Spinal cord (tissue), 10 donors: ENCODE measurements around the gene TTC39B. TPM values are rescaled to one million over a fixed set of nuclear protein-coding genes. Genes with fewer than 3 reads are reported as not detected.
A peak's percentile ranks its signal among the peaks of the same experiment; 100 is the strongest.
"Not testable (repeated sequence)": the region's sequence is repeated elsewhere in the genome, so short reads cannot be mapped to it uniquely, and the experiment has no call there.

Source experiments
- DNase-seq, 6 donors: peaks; one replicate each; pipeline versions ENCODE4 v3.0.0 to v3.0.0-alpha.2; 2013 to 2015; ENCODE audit warnings: low spot score in 6 of 6, low read depth in 4 of 6
- H3K27ac ChIP-seq: one replicate; pipeline ENCODE4 v1.5.1; 2013; ENCODE audit warnings: low read depth, low read length, control low read depth
- H3K27me3 ChIP-seq: one replicate; pipeline ENCODE4 v1.6.1; 2013; ENCODE audit warnings: low read length; ENCODE audit not compliant: control insufficient read depth, insufficient read depth
- H3K36me3 ChIP-seq: one replicate; pipeline ENCODE4 v1.6.1; 2013; ENCODE audit warnings: low read length; ENCODE audit not compliant: control insufficient read depth, insufficient read depth
- H3K4me1 ChIP-seq: one replicate; pipeline ENCODE4 v1.6.1; 2013; ENCODE audit warnings: low read length; ENCODE audit not compliant: control insufficient read depth, insufficient read depth
- H3K4me3 ChIP-seq: one replicate; pipeline ENCODE4 v1.5.1; 2013; ENCODE audit warnings: low read depth, low read length, control low read depth
- H3K9me3 ChIP-seq: one replicate; pipeline ENCODE4 v1.6.1; 2013; ENCODE audit warnings: low read length; ENCODE audit not compliant: control insufficient read depth, insufficient read depth
- WGBS: methylation state at CpG from one replicate; pipeline ENCODE4 v1.1.5; 2013; ENCODE audit warnings: missing lambda C conversion rate; ENCODE audit not compliant: insufficient coverage; 5-methylcytosine and 5-hydroxymethylcytosine counted together
- polyA plus RNA-seq, 2 donors: library from polyadenylated mRNA; unstranded; fragments of 120-200 nt; gene quantifications; one replicate each; pipeline ENCODE4 v1.2.1, GENCODE V29; 2013; ENCODE audit not compliant: insufficient read length in 2 of 2
- total RNA-seq, 2 donors: library from RNA; depleted of rRNA in 1 of 2; stranded (reverse); fragments of 120-200 nt in 1 of 2; fragments of >200 nt in 1 of 2; gene quantifications; one replicate each; pipeline versions ENCODE4 v1.2.3 to v1.2.4, GENCODE V29; 2013 to 2014
- donor health status: healthy.

The TTC39B gene
- total and polyA plus RNA-seq, 4 donors, result 5.3 to 25.2 (median 10.1) TPM

DNA sequence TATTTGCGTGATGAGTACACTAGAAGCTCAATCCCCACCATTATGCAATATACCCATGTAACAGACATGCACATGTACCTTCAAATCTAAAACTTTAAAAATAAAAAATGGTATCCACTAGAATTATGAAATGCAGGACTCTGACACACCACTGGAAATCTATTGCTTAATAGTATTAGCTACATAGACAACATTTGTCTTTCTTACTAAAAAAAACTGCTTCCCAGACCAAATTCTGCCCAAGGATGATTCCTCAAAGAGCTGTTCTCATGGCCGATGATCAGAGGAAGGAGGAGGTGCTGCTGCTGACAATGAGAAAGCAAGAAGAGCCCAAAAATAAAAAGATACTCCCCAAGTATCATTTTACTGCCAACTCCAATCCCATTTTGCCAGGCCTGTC is 67.2 kb downstream of the TTC39B start:
- H3K4me3 ChIP-seq, result no peak overlapping the region
- WGBS, result 60% methylated on average over 1 of the region's 2 CpGs
- no peak overlapping the region for H3K27ac ChIP-seq
- H3K36me3 ChIP-seq, result no peaks in the 10 kb centered on the region
- H3K4me1 ChIP-seq, result no peaks in the 10 kb centered on the region
- peak in 1 of 6 donors; percentile 8 for DNase-seq
- H3K9me3 ChIP-seq, result peaks cover 11% of the 10 kb centered on the region
- no peaks in the 10 kb centered on the region for H3K27me3 ChIP-seq

DNA sequence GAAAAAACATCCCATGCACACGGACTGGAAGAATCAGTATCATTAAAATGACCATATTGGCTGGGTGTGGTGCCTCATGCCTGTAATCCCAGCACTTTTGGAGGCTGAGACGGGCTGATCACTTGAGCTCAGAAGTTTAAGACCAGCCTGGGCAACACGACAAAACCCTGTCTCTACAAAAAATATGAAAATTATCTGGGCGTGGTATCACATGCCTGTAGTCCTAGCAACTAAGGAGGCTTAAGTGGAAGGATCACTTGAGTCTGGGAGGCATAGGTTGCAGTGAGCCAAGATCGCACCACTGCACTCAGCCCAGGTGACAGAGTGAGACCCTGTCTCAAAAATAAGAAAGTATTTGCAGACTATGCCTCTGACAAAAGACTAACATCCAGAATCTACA is 68.4 kb downstream of the TTC39B start:
- no peaks in the 10 kb centered on the region for H3K4me1 ChIP-seq
- WGBS, result 100% methylated on average over 2 of the region's 5 CpGs
- no peak overlapping the region for H3K27ac ChIP-seq
- no peaks in the 10 kb centered on the region for H3K36me3 ChIP-seq
- DNase-seq, result no peak
- H3K4me3 ChIP-seq, result no peak overlapping the region
- no peaks in the 10 kb centered on the region for H3K27me3 ChIP-seq
- H3K9me3 ChIP-seq, result peaks cover 11% of the 10 kb centered on the region

DNA sequence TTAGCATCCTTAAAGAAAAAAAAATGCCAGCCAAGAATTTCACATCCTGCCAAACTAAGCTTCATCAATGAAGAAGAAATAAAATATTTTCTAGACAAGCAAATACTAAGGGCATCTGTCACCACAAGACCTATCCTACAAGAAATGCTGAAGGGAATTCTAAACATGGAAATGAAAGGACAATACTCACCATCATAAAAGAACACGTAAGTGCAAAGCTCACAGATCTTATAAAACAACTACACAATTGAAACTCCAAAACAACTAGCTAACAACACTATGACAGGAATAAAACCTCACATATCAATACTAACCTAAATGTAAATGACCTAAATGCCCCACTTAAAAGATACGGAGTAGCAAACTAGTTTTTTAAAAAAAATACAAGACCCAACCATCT is 71.4 kb downstream of the TTC39B start:
- Histone ChIP-seq H3K27me3 (no peaks in the 10 kb centered on the region), H3K36me3 (no peaks in the 10 kb centered on the region), H3K4me1 (no peaks in the 10 kb centered on the region), H3K9me3 (peaks cover 11% of the 10 kb centered on the region), H3K4me3 (no peak overlapping the region), H3K27ac (no peak overlapping the region)
- no peak for DNase-seq
- 88% methylated on average over 1 of the region's 2 CpGs for WGBS

DNA sequence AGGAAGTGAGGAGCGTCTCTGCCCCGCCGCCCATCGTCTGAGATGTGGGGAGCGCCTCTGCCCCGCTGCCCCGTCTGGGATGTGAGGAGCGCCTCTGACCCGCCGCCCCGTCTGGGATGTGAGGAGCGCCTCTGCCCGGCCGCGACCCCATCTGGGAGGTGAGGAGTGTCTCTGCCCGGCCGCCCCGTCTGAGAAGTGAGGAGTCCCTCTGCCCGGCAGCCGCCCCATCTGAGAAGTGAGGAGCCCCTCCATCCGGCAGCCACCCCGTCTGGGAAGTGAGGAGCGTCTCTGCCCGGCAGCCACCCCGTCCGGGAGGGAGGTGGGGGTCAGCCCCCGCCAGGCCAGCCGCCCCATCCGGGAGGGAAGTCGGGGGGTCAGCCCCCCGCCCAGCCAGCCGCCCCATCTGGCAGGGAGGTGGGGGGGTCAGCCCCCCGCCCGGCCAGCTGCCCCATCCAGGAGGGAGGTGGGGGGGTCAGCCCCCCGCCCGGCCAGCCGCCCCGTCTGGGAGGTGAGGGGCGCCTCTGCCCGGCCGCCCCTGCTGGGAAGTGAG is 73.0 kb downstream of the TTC39B start:
- H3K4me1 ChIP-seq, H3K27ac ChIP-seq, H3K4me3 ChIP-seq, H3K36me3 ChIP-seq, H3K27me3 ChIP-seq, DNase-seq: not testable (repeated sequence)
- H3K9me3 ChIP-seq, result peaks cover 11% of the 10 kb centered on the region
- WGBS, result no CpG with 5 or more reads among the region's 41 CpGs

DNA sequence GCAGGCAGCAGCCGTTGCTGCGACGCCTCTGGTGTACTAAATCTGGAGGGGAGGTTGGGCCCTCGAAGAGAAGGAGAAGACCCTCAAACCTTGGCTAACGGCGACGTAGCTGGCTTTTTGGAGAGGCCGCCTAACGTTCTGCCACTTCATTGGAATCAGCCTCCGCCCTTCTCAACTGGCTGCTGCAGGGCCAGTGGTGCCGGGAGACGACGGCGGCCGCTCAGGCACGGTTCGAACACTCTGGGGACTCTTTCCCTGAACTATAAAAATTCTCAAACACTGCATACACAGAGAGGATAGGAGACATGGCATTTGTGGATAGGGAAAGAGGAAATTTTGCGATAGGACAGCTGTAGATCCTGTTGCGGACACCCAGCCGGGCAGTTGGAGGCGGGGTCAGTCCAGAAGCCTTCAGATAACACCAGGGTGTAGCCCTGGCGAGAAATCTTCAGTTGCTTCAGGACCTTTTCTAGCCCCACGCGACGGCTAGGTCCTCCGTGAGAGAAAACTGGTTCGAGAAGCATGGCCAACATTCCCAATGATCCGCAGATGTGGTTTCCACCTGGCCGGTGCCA is 74.2 kb downstream of the TTC39B start:
- H3K4me1 ChIP-seq, H3K9me3 ChIP-seq, H3K4me3 ChIP-seq, H3K27ac ChIP-seq, DNase-seq, H3K36me3 ChIP-seq, H3K27me3 ChIP-seq: not testable (repeated sequence)
- 98% methylated on average over 13 of the region's 29 CpGs for WGBS

DNA sequence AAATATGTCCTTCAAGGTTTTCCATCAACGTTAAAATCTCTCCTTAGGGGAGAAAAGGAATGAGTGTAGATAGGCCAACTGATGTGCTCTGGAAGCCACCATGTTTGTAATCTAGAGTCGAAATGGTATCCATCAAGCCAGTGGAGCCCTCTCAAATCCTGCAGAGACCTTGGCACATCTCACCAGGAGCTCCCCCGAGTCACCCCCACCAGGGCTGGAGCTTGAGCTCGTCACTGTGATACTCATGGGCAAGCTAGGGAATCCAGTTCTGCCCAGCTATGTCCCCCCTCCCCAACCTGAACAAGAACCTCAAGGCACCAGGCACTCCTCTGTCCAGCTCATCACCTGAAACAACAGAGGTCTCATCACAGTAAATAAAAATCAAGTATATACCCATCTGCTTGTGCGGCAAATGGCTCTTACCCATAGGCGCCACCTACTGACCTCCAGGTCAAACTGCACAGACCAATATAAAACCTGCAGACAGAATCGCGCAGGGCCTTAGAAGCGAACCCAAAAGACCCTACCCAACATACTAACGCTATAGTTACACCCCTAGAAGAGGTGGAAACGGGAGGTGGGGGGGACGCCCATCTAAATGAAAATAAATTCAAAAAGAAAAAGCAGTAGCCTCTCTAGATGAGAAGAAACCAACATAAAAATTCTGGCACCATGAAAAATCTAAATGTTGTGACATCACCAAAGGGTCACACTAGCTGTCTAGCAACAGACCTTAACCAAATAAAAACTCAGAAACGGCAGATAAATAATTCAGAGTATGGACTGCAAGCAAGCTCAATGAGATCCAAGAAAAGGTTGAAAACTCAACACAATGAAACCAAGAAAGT is 75.0 kb downstream of the TTC39B start:
- 94% methylated on average over 3 of the region's 13 CpGs for WGBS

DNA sequence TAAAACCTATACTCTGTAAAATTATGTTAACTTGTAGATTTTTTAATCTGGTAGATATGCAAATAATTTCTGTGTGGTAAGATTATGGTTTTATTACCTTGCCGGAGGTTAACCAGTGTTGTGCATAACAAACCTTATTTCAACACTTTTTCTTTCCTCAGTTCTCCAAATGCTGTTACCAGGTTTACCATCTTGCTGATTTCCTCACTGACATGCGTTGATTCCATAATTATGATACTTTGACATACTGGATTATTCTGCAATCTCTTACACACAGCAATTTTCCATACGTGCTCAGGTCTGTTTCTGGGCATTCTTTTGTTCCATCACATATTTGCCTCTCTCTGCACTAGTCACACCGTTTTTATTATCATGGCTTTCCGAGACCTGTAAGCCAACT is 77.6 kb downstream of the TTC39B start:
- H3K27ac ChIP-seq, result no peak overlapping the region

More for the DNA sequence above, 75.0 kb downstream of the TTC39B start:
- Histone ChIP-seq H3K9me3 (peaks cover 6% of the 10 kb centered on the region), H3K27ac (no peak overlapping the region), H3K4me3 (no peak overlapping the region), H3K36me3 (no peaks in the 10 kb centered on the region), H3K27me3 (no peaks in the 10 kb centered on the region), H3K4me1 (no peaks in the 10 kb centered on the region)
- no peak for DNase-seq

DNA sequence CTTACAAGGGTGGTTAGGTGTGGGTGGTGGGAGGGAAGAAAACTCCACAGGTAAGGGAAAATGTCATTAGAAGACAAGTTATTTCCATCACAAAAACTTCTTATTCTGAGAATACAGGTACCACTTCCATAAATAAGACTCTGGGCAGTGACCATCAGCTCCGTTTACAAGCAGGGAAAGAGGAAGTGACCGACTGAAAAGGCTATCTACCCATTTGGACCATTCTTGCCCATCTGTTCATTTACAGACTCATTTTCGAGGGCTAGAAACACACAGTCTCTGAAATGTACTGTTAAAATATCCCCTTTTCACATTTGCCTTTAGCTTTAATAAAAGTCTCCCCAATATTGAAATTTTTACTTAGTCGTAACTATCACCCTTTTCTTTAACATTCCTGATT is 79.5 kb downstream of the TTC39B start:
- Histone ChIP-seq H3K9me3 (no peaks in the 10 kb centered on the region), H3K36me3 (no peaks in the 10 kb centered on the region), H3K27ac (no peak overlapping the region), H3K4me1 (no peaks in the 10 kb centered on the region), H3K27me3 (no peaks in the 10 kb centered on the region), H3K4me3 (no peak overlapping the region)
- 86% methylated on average over 2 of the region's 4 CpGs for WGBS
- DNase-seq, result no peak

More for the DNA sequence above, 77.6 kb downstream of the TTC39B start:
- no peaks in the 10 kb centered on the region for H3K9me3 ChIP-seq
- H3K36me3 ChIP-seq, result no peaks in the 10 kb centered on the region
- no peak for DNase-seq
- WGBS, result 70% methylated on average over 3 of the region's 5 CpGs
- no peak overlapping the region for H3K4me3 ChIP-seq
- no peaks in the 10 kb centered on the region for H3K27me3 ChIP-seq
- no peaks in the 10 kb centered on the region for H3K4me1 ChIP-seq

DNA sequence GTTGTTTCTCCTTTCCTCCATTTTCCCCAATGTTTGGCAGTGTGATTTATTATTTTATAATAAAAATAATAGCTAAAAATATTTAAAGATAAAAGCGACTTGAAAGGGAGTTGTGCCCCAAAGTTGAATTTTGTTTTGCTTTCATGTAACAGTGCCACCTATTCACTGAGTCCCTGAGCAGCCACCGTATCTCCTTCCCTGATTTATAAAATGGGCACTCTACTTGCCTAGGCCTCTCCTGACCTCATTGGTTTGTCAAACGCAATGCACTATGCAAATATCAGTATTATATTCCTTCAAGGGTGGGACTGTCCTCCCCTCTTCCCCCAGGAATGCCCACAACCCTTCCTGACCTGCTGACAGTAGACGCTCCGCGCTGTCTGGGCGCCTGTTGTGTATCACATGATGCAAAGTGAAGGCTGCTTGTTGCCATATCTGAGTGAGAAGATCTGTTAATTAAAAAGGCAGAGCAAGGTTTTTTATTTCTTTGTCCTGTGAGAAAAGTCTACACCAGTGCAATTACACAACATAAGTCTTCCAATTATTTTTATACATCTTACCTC is 81.4 kb downstream of the TTC39B start:
- H3K4me3 ChIP-seq, result no peak overlapping the region
- H3K4me1 ChIP-seq, result no peaks in the 10 kb centered on the region
- H3K36me3 ChIP-seq, result no peaks in the 10 kb centered on the region
- no peak overlapping the region for H3K27ac ChIP-seq
- no peaks in the 10 kb centered on the region for H3K9me3 ChIP-seq
- H3K27me3 ChIP-seq, result no peaks in the 10 kb centered on the region
- 80% methylated on average over 2 of the region's 7 CpGs for WGBS
- no peak for DNase-seq
